ENCODE results near the gene B3GALT6. TPM values are rescaled to one million over a fixed set of nuclear protein-coding genes. Genes with fewer than 3 reads are reported as not detected.

B3GALT6 gene
- total RNA-seq, 1 experiment from 2014 or later: 20.0 TPM

DNA sequence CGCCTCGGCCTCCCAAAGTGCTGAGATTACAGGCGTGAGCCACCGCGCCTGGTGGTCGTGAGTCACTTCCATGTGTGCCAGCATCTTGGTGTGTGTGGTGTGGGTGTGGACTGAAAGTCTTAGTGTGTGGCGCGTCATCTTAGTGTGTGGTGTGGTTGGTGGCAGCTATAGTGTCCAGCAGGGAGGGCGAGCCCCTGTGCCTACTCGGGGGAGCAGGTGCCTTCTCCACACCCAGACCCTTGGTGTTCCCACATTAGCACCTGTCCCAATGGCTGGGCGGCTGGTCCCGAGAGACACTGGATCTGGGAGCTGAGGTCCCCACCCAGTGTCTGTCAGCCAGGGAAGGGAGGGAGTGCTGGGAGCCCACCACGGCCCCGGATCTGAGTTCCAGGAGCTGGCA, 51.0 kb downstream of the B3GALT6 start:
- TF ChIP-seq ZNF423 (CRISPR knock-in tag; IDR thresholded peaks at IDR 0.05) (no peak), ATF1 (CRISPR knock-in tag; IDR thresholded peaks at IDR 0.05) (no peak), GABPB1 (CRISPR knock-in tag; IDR thresholded peaks at IDR 0.05) (no peak), TCF7 (CRISPR knock-in tag; IDR thresholded peaks at IDR 0.05; ENCODE audit: low read depth) (no peak), HMGA2 (CRISPR knock-in tag; IDR thresholded peaks at IDR 0.05) (no peak), GTF2I (CRISPR knock-in tag; conservative IDR thresholded peaks at IDR 0.05) (no peak), FOXJ3 (CRISPR knock-in tag; IDR thresholded peaks at IDR 0.05; ENCODE audit: borderline replicate concordance) (no peak), KAT7 (CRISPR knock-in tag; IDR thresholded peaks at IDR 0.05; ENCODE audit: borderline replicate concordance) (no peak), RELA (CRISPR knock-in tag; IDR thresholded peaks at IDR 0.05; ENCODE audit: borderline replicate concordance) (no peak), JUN (CRISPR knock-in tag; IDR thresholded peaks at IDR 0.05) (no peak)
- TF ChIP-seq, protein P1, sequence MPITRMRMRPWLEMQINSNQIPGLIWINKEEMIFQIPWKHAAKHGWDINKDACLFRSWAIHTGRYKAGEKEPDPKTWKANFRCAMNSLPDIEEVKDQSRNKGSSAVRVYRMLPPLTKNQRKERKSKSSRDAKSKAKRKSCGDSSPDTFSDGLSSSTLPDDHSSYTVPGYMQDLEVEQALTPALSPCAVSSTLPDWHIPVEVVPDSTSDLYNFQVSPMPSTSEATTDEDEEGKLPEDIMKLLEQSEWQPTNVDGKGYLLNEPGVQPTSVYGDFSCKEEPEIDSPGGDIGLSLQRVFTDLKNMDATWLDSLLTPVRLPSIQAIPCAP (CRISPR knock-in tag; IDR thresholded peaks at IDR 0.05): no peak
- TF ChIP-seq, protein P2, sequence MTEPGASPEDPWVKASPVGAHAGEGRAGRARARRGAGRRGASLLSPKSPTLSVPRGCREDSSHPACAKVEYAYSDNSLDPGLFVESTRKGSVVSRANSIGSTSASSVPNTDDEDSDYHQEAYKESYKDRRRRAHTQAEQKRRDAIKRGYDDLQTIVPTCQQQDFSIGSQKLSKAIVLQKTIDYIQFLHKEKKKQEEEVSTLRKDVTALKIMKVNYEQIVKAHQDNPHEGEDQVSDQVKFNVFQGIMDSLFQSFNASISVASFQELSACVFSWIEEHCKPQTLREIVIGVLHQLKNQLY (CRISPR knock-in tag; IDR thresholded peaks at IDR 0.05): no peak
- TF ChIP-seq, protein P3, sequence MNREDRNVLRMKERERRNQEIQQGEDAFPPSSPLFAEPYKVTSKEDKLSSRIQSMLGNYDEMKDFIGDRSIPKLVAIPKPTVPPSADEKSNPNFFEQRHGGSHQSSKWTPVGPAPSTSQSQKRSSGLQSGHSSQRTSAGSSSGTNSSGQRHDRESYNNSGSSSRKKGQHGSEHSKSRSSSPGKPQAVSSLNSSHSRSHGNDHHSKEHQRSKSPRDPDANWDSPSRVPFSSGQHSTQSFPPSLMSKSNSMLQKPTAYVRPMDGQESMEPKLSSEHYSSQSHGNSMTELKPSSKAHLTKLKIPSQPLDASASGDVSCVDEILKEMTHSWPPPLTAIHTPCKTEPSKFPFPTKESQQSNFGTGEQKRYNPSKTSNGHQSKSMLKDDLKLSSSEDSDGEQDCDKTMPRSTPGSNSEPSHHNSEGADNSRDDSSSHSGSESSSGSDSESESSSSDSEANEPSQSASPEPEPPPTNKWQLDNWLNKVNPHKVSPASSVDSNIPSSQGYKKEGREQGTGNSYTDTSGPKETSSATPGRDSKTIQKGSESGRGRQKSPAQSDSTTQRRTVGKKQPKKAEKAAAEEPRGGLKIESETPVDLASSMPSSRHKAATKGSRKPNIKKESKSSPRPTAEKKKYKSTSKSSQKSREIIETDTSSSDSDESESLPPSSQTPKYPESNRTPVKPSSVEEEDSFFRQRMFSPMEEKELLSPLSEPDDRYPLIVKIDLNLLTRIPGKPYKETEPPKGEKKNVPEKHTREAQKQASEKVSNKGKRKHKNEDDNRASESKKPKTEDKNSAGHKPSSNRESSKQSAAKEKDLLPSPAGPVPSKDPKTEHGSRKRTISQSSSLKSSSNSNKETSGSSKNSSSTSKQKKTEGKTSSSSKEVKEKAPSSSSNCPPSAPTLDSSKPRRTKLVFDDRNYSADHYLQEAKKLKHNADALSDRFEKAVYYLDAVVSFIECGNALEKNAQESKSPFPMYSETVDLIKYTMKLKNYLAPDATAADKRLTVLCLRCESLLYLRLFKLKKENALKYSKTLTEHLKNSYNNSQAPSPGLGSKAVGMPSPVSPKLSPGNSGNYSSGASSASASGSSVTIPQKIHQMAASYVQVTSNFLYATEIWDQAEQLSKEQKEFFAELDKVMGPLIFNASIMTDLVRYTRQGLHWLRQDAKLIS (CRISPR knock-in tag; IDR thresholded peaks at IDR 0.05; ENCODE audit: borderline replicate concordance): no peak
- TF ChIP-seq, protein P4, sequence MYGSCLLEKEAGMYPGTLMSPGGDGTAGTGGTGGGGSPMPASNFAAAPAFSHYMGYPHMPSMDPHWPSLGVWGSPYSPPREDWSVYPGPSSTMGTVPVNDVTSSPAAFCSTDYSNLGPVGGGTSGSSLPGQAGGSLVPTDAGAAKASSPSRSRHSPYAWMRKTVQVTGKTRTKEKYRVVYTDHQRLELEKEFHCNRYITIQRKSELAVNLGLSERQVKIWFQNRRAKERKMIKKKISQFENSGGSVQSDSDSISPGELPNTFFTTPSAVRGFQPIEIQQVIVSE (CRISPR knock-in tag; IDR thresholded peaks at IDR 0.05; ENCODE audit: borderline replicate concordance): no peak
- TF ChIP-seq, protein P5, sequence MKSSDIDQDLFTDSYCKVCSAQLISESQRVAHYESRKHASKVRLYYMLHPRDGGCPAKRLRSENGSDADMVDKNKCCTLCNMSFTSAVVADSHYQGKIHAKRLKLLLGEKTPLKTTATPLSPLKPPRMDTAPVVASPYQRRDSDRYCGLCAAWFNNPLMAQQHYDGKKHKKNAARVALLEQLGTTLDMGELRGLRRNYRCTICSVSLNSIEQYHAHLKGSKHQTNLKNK (CRISPR knock-in tag; IDR thresholded peaks at IDR 0.05): no peak
- TF ChIP-seq, protein P6, sequence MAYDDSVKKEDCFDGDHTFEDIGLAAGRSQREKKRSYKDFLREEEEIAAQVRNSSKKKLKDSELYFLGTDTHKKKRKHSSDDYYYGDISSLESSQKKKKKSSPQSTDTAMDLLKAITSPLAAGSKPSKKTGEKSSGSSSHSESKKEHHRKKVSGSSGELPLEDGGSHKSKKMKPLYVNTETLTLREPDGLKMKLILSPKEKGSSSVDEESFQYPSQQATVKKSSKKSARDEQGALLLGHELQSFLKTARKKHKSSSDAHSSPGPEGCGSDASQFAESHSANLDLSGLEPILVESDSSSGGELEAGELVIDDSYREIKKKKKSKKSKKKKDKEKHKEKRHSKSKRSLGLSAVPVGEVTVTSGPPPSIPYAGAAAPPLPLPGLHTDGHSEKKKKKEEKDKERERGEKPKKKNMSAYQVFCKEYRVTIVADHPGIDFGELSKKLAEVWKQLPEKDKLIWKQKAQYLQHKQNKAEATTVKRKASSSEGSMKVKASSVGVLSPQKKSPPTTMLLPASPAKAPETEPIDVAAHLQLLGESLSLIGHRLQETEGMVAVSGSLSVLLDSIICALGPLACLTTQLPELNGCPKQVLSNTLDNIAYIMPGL (CRISPR knock-in tag; IDR thresholded peaks at IDR 0.05): no peak
- TF ChIP-seq, protein P7, sequence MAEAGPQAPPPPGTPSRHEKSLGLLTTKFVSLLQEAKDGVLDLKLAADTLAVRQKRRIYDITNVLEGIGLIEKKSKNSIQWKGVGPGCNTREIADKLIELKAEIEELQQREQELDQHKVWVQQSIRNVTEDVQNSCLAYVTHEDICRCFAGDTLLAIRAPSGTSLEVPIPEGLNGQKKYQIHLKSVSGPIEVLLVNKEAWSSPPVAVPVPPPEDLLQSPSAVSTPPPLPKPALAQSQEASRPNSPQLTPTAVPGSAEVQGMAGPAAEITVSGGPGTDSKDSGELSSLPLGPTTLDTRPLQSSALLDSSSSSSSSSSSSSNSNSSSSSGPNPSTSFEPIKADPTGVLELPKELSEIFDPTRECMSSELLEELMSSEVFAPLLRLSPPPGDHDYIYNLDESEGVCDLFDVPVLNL (CRISPR knock-in tag; IDR thresholded peaks at IDR 0.05; ENCODE audit: borderline replicate concordance, low read depth): no peak
- CTCF ChIA-PET: interaction anchor here (1.6 to 2.1 kb wide), 2 partner anchors 9 kb away, joined by 8 to 15 read pairs; partner anchors contain the start of gene UBE2J2
- Mint-ChIP-seq H3K36me3 (no peaks in the 10 kb centered on the region), H3K27ac (no peak overlapping the region), H3K9me3 (peaks cover 2% of the 10 kb centered on the region), H3K27me3 (ENCODE audit: low read depth) (no peaks in the 10 kb centered on the region), H3K4me1 (no peaks in the 10 kb centered on the region), H3K4me3 (no peak overlapping the region)
- DNase-seq (ENCODE audit: low spot score) (no peak), ATAC-seq (no peak)
- POLR2A ChIA-PET: no interaction called here

Measured in WTC11 (cell line).